GM12878 (cell line): ENCODE measurements around the gene PIEZO2. TPM values are rescaled to one million over a fixed set of nuclear protein-coding genes. Genes with fewer than 3 reads are reported as not detected.

Experiments used
- ATAC-seq: fragments of 200-7000 bp; cut with Tn5 transposase; 3 replicates; pipeline ENCODE4 v1.9.1; 2020; ENCODE audit warnings: mild to moderate bottlenecking, moderate library complexity
- BruUV-seq: library from RNA; stranded (reverse); fragments of 400-500 nt; replicated peaks from 2 replicates; lab custom pipeline; 2021; lab: Mats Ljungman, UMichigan
- CTCF ChIA-PET: fragments of 300-600 bp; sonication (Branson Sonifier 250); formaldehyde crosslinking; extraction: SDS; loops from one replicate; lab custom pipeline; 2021; ENCODE audit warnings: inconsistent platforms; lab: Yijun Ruan, JAX
- POLR2A ChIA-PET: fragments of 350-600 bp; formaldehyde crosslinking; extraction: SDS; loops from one replicate; lab custom pipeline; 2021; ENCODE audit warnings: inconsistent platforms; lab: Charles Lee
- RAD21 ChIA-PET: fragments of 300-600 bp; sonication (Branson Sonifier 250); formaldehyde crosslinking; loops from one replicate; lab custom pipeline; 2023; ENCODE audit warnings: antibody characterized with exemption; ENCODE audit not compliant: unreplicated experiment; lab: Charles Lee
- SMC1A ChIA-PET: fragments of 300-600 bp; sonication (Branson Sonifier 250); formaldehyde crosslinking; loops from one replicate; lab custom pipeline; 2023; ENCODE audit not compliant: unreplicated experiment, uncharacterized antibody; lab: Charles Lee
- DNase-seq: peaks from one replicate; pipeline ENCODE4 v3.0.0-alpha.2; 2011; ENCODE audit warnings: low read depth, low spot score
- FAIRE-seq: peaks from 3 replicates; lab custom pipeline; 2011; peaks lifted over from hg19 to GRCh38; lab: Jason Lieb, UNC
- H2AFZ ChIP-seq: 2 replicates; pipeline ENCODE4 v1.6.0; 2011; ENCODE audit warnings: low read depth, low read length, control low read depth; ENCODE audit not compliant: control insufficient read depth
- H3K27ac ChIP-seq: 2 replicates; pipeline ENCODE4 v1.5.1; 2011; ENCODE audit warnings: control low read depth; ENCODE audit not compliant: control insufficient read depth, insufficient read depth
- H3K27me3 ChIP-seq, 2 experiments: replicated peaks in 1 of 2; 2 replicates each; pipeline versions ENCODE4 v1.6.0 to v1.6.1; 2011; ENCODE audit warnings: low read length in 1 of 2; ENCODE audit not compliant: control insufficient read depth in 2 of 2, insufficient read depth in 2 of 2
- H3K36me3 ChIP-seq, 2 experiments: 2 replicates each; pipeline ENCODE4 v1.5.1; 2011; ENCODE audit warnings: low read length in 1 of 2; ENCODE audit not compliant: control insufficient read depth in 2 of 2, insufficient read depth in 2 of 2
- H3K4me1 ChIP-seq: 2 replicates; pipeline ENCODE4 v1.6.1; 2011; ENCODE audit warnings: mild to moderate bottlenecking, low read length, moderate library complexity, mixed read lengths; ENCODE audit not compliant: control insufficient read depth, insufficient read depth
- H3K4me2 ChIP-seq: 2 replicates; pipeline ENCODE4 v1.6.0; 2011; ENCODE audit warnings: control low read depth; ENCODE audit not compliant: control insufficient read depth, insufficient read depth
- H3K4me3 ChIP-seq: fragments of 200-600 bp; sonication (generic); 2 replicates; pipeline ENCODE4 v1.5.1; 2016
- H3K79me2 ChIP-seq: 2 replicates; pipeline ENCODE4 v1.6.0; 2011; ENCODE audit warnings: low read length; ENCODE audit not compliant: control insufficient read depth, insufficient read depth
- H3K9ac ChIP-seq: 2 replicates; pipeline ENCODE4 v1.8.0; 2011; ENCODE audit warnings: low read length, control low read depth, mixed read lengths; ENCODE audit not compliant: control insufficient read depth, insufficient read depth
- H3K9me3 ChIP-seq: replicated peaks from 3 replicates; pipeline ENCODE4 v1.5.1; 2011; ENCODE audit warnings: mild to moderate bottlenecking, low read length; ENCODE audit not compliant: control insufficient read depth, insufficient read depth
- H4K20me1 ChIP-seq: 2 replicates; pipeline ENCODE4 v1.6.0; 2011; ENCODE audit not compliant: control insufficient read depth, insufficient read depth
- BRCA1 ChIP-seq: IDR thresholded peaks from 2 replicates; pipeline ENCODE4 v1.6.1; 2011; ENCODE audit warnings: low read depth, low read length, improper control_type of control experiment
- SPI1 ChIP-seq: IDR thresholded peaks from 2 replicates; pipeline ENCODE4 v1.6.1; 2011; ENCODE audit warnings: low read depth, mild to moderate bottlenecking, low read length, moderate library complexity, borderline replicate concordance; ENCODE audit not compliant: insufficient read depth
- YY1 ChIP-seq: IDR thresholded peaks from 2 replicates; pipeline ENCODE4 v1.6.1; 2011; ENCODE audit warnings: low read depth, mild to moderate bottlenecking, low read length
- WGBS: methylation state at CpG from one replicate; pipeline ENCODE4 v1.1.6; 2016; ENCODE audit warnings: low lambda C conversion rate; ENCODE audit not compliant: insufficient replicate concordance, insufficient coverage; ENCODE audit errors: missing lambda C conversion rate; 5-methylcytosine and 5-hydroxymethylcytosine counted together
- in situ Hi-C: fragments of 300-500 bp; cut with MboI; formaldehyde crosslinking; loops from 9 replicates; pipeline ENCODE4 v1.14.3; 2018; ENCODE audit warnings: mixed read lengths
- intact Hi-C: fragments of 100-400 bp; cut with micrococcal nuclease; formaldehyde crosslinking; loops from one replicate; pipeline ENCODE4 v1.14.2; 2022; ENCODE audit not compliant: unreplicated experiment
- polyA plus RNA-seq, 11 experiments: library from polyadenylated mRNA; depleted of rRNA in 4 of 11; unstranded in 6 of 11; stranded (reverse) in 5 of 11; fragments of >200 nt; fragmentation: Nextera tagmentation in 4 of 11; fragmentation: Illumina TruSeq in 1 of 11; extraction: Ambion mirVana in 4 of 11; extraction: Trizol in 1 of 11; gene quantifications; 1 replicate in 1 of 11; 2 replicates in 10 of 11; pipeline versions ENCODE4 v1.2.1 to v1.2.3, GENCODE V29; 2011 to 2016; ENCODE audit warnings: inconsistent platforms in 2 of 11, missing spikeins in 2 of 11, low read depth in 1 of 11
- total RNA-seq, 4 experiments: library from RNA; depleted of rRNA in 3 of 4; stranded (reverse); fragments of >200 nt in 3 of 4; fragmentation: Illumina TruSeq in 1 of 4; extraction: Trizol in 1 of 4; gene quantifications; 2 replicates each; pipeline versions ENCODE4 v1.2.1 to v1.2.3, GENCODE V29; 2013 to 2021
- TF ChIP-seq, protein P1 (sequence below): IDR thresholded peaks from 2 replicates; pipeline ENCODE4 v1.6.1; 2011; ENCODE audit warnings: borderline replicate concordance, low read depth, mild to moderate bottlenecking, moderate library complexity, low read length; ENCODE audit not compliant: insufficient read depth, poor library complexity, severe bottlenecking
- TF ChIP-seq, protein P2 (sequence below): fragments of 450-650 bp; IDR thresholded peaks from 2 replicates; pipeline ENCODE4 v1.6.1; 2016; ENCODE audit warnings: mild to moderate bottlenecking, moderate library complexity, borderline replicate concordance

PIEZO2 gene
- total and polyA plus RNA-seq, 10 of the 15 experiments (the other 5 are each of a cell fraction or from before 2014, with no cell fraction given): 6.7 to 42.3 (median 27.4) TPM

DNA sequence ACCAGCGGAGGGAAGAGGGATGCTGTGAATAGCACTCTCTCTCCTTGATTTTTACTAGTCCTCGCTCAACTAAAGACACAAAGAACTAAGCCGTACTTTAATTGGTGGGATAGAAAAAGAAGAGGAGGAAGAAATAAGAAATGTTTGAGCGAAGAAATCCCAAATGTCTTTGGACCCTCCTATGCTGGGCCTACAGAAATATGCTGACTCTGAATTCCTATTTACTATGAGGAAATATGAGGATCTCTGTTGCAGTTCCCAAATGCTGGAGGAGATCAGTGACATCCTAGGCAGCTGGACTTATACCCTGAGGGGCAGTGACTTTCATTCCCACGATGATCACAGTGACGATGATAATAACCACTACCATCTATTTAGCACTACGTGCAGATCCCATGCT is 16.6 kb upstream of the PIEZO2 start:
- intact Hi-C loops: loop anchor here (5.0 to 10.0 kb wide), 2 partner anchors 141 to 349 kb away; no protein-coding TSS in a partner anchor
- ChIA-PET POLR2A (no interaction called here), SMC1A (no interaction called here), RAD21 (interaction anchor here (1.6 kb wide), 1 partner anchor 12 kb away, joined by 4 read pairs; no protein-coding TSS in a partner anchor), CTCF (interaction anchor here (0.8 to 1.8 kb wide), 3 partner anchors 14 to 606 kb away, joined by 3 read pairs; no protein-coding TSS in a partner anchor)
- Histone ChIP-seq H3K9ac (no peak overlapping the region), H3K9me3 (no peaks in the 10 kb centered on the region), H2AFZ (no peak overlapping the region), H4K20me1 (no peaks in the 10 kb centered on the region), H3K4me3 (no peak overlapping the region), H3K36me3 (no peaks in the 10 kb centered on the region), H3K27me3 (no peaks in the 10 kb centered on the region), H3K27ac (no peak overlapping the region), H3K79me2 (no peaks in the 10 kb centered on the region), H3K4me1 (no peaks in the 10 kb centered on the region), H3K4me2 (no peak overlapping the region)
- DNase-seq (no peak), ATAC-seq (no peak), FAIRE-seq (no peak)
- TF ChIP-seq, protein P1, sequence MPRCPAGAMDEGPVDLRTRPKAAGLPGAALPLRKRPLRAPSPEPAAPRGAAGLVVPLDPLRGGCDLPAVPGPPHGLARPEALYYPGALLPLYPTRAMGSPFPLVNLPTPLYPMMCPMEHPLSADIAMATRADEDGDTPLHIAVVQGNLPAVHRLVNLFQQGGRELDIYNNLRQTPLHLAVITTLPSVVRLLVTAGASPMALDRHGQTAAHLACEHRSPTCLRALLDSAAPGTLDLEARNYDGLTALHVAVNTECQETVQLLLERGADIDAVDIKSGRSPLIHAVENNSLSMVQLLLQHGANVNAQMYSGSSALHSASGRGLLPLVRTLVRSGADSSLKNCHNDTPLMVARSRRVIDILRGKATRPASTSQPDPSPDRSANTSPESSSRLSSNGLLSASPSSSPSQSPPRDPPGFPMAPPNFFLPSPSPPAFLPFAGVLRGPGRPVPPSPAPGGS: no peak
- no peak for TF ChIP-seq SPI1
- no peak for TF ChIP-seq YY1
- TF ChIP-seq BRCA1: no peak
- 46% methylated on average over 7 of the region's 7 CpGs for WGBS
- in situ Hi-C loops: no loop called here
- BruUV-seq: no TSS peak

DNA sequence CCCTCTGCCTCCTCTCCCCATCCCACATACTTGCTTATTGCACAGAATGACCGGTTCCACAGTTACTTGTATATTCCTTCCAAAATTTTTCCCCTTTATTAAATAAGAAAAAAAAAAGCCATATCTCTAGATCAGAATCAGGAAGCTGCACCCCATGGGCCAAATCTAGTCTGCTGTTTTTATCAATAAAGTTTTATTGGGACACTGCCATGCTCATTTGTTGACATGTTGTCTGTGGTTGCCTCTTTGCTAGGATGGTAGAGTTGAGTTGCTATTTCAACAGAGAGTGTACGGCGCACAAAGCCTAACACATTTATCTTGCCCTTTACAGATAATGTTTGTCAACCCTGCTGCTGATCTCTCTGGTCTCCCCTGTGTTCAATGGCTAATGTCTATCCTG is 15.8 kb upstream of the PIEZO2 start:
- Histone ChIP-seq H3K79me2 (no peaks in the 10 kb centered on the region), H3K36me3 (no peaks in the 10 kb centered on the region), H3K4me2 (no peak overlapping the region), H3K9ac (no peak overlapping the region), H4K20me1 (no peaks in the 10 kb centered on the region), H3K27ac (no peak overlapping the region), H3K4me3 (no peak overlapping the region), H3K27me3 (no peaks in the 10 kb centered on the region), H2AFZ (no peak overlapping the region), H3K9me3 (no peaks in the 10 kb centered on the region), H3K4me1 (no peaks in the 10 kb centered on the region)
- SMC1A ChIA-PET: interaction anchor here (0.6 to 0.7 kb wide), 2 partner anchors 317 to 394 kb away, joined by 3 read pairs; no protein-coding TSS in a partner anchor
- ATAC-seq (no peak), FAIRE-seq (no peak), DNase-seq (no peak)
- RAD21 ChIA-PET: no interaction called here
- intact Hi-C loops: loop anchor here (5.0 to 10.0 kb wide), 2 partner anchors 142 to 350 kb away; no protein-coding TSS in a partner anchor
- CTCF ChIA-PET: interaction anchor here (0.7 to 1.8 kb wide), 4 partner anchors 15 to 1210 kb away, joined by 3 to 4 read pairs (median 3); no protein-coding TSS in a partner anchor
- BruUV-seq: no TSS peak
- TF ChIP-seq, protein P2, sequence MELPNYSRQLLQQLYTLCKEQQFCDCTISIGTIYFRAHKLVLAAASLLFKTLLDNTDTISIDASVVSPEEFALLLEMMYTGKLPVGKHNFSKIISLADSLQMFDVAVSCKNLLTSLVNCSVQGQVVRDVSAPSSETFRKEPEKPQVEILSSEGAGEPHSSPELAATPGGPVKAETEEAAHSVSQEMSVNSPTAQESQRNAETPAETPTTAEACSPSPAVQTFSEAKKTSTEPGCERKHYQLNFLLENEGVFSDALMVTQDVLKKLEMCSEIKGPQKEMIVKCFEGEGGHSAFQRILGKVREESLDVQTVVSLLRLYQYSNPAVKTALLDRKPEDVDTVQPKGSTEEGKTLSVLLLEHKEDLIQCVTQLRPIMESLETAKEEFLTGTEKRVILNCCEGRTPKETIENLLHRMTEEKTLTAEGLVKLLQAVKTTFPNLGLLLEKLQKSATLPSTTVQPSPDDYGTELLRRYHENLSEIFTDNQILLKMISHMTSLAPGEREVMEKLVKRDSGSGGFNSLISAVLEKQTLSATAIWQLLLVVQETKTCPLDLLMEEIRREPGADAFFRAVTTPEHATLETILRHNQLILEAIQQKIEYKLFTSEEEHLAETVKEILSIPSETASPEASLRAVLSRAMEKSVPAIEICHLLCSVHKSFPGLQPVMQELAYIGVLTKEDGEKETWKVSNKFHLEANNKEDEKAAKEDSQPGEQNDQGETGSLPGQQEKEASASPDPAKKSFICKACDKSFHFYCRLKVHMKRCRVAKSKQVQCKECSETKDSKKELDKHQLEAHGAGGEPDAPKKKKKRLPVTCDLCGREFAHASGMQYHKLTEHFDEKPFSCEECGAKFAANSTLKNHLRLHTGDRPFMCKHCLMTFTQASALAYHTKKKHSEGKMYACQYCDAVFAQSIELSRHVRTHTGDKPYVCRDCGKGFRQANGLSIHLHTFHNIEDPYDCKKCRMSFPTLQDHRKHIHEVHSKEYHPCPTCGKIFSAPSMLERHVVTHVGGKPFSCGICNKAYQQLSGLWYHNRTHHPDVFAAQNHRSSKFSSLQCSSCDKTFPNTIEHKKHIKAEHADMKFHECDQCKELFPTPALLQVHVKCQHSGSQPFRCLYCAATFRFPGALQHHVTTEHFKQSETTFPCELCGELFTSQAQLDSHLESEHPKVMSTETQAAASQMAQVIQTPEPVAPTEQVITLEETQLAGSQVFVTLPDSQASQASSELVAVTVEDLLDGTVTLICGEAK: peak; percentile 71
- TF ChIP-seq YY1: no peak
- in situ Hi-C loops: no loop called here
- WGBS: 72% methylated on average over 3 of the region's 3 CpGs
- POLR2A ChIA-PET: interaction anchor here (0.6 kb wide), 1 partner anchor 497 kb away, joined by 4 read pairs; no protein-coding TSS in a partner anchor
